DOHH2 (cell line): Measurements from ENCODE around the gene PIWIL4.

Experiments used
- CTCF ChIP-seq: fragments of 200-600 bp; sonication (generic); IDR thresholded peaks from one replicate; pipeline ENCODE4 v1.5.1; 2014; ENCODE audit warnings: antibody characterized with exemption, mild to moderate bottlenecking, low read depth, low read length; ENCODE audit not compliant: poor library complexity, severe bottlenecking
- EZH2phosphoT487 ChIP-seq: fragments of 200-600 bp; sonication (generic); IDR thresholded peaks from 2 replicates; pipeline ENCODE4 v1.6.1; 2017; ENCODE audit warnings: borderline replicate concordance, mild to moderate bottlenecking, antibody characterized with exemption, low read length, moderate library complexity, mixed read lengths

GRCh38 chr11:94613120-94613519 lies 46.0 kb downstream of the PIWIL4 start:
- no peak for TF ChIP-seq CTCF
- no peak for TF ChIP-seq EZH2phosphoT487
